HG02588 (cell line): ENCODE results near the gene NFYC.

Experiments used
- ATAC-seq: cut with Tn5 transposase; IDR thresholded peaks from one replicate; pipeline ENCODE4 v1.9.1; 2021; ENCODE audit warnings: mild to moderate bottlenecking, moderate library complexity; ENCODE audit not compliant: unreplicated experiment

The NFYC gene

DNA sequence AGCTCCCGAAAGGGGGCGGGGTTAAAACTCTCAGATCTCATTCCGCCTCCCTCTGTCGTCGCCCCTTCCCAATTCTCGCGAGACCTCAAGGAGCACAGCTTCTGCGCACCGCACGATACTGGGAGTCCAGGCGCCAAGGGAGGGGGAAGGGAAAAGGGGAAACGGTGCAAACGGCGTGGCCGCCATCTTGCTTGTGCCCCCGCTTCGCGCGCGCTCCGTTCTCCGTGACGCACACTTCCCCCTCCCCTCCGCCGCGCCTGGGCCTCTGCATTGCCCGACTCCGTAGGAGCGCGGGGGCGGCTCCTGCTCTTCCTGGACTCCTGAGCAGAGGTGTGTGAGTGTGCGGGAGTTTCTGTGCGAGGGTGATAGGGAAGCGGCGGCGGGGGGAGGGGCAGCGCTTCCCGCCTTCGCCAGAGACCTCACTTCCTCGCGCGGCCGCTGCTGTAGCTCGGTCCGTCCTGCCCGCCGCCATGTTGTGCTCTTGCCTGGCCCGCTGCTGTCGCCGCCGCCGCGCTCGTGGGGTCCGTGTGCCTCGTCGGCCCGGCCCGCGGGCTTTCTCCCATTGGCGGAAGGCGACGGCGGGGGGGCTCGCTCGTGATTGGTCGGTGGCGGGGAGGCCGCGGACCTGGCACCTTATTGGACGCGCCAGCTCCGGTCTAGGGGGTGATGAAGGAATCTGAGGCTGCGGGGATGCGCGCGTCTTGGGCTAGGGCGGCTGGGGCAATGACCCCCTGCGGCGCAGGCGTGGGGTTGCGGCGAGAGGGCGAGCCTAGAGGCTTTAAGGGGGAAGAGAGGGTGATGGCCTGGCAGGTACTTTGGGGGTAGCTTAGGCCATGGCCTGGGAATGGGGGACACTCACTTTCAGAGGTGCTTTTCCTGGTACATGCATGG, at the start of gene NFYC:
Gene NFYC (plus strand): TSS at position 167 of the 891 bp plus-strand sequence. CDS start 47,140 bp downstream, outside the sequence.
- ATAC-seq = peak; percentile 73

DNA sequence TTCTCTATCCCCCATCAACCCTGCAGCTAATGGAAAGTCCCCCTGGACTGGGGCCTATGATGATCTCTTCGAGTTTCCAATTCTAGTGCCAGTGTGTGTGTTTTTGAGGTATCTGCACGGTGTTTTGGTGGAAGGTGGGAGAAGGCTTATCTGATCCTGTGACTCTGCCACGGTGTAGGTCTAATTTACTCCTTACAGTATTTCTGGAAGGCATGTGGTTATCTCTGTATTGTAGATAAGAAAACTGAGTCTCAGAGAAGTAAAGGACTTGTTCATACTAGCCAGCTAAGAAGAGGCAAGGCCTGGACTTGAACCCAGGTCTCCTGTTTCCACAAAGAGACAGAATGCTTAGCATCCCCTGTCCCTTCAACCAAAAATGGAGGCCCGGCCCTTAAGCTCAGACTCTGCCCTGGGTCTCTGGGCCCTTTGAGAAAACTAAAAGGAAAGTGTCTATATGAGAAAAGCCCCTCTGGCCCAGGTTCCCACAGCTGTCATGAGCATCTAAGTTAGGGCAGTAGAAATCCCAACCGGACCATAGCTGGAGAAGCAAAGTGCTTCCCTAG, 46.3 kb upstream of the NFYC start:
- no peak for ATAC-seq

DNA sequence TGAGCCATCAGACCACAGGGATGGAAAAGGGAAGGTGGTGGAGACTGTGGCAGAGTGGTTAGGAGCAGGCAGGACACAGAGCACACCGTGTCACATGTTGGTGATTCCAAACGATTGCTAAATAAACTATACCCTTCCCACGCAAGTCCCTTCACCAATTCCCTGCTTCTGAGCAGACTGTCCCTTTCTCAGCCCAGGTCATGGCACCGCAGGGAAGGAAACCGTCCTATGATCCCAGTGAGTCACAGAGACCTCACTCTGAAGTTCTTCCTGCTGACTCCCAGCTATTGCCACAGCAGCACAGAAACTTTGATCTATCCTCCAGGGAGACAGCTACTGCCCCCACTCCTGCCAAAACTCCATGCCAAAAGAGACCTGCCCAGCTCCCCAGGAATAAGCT, 45.2 kb upstream of the NFYC start:
- no peak for ATAC-seq

DNA sequence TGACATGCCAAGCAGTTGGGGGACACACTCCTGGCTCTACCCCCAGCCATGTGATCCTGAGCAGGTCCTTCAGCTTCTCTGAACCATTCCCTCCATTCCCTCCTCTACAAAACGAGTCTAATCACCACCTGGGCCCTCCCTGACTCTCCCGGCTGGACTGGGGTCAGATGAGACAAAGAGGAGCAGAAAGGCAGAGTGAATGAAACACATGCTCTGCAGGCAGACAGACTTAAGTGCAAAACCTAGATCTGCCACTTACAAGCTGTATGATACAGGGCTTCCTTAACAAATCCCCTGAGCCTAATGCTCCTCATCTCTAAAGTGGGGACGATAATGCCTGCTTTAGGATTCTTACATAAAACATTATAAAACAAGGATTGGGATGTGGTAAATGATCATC, 43.3 kb upstream of the NFYC start:
- no peak for ATAC-seq

DNA sequence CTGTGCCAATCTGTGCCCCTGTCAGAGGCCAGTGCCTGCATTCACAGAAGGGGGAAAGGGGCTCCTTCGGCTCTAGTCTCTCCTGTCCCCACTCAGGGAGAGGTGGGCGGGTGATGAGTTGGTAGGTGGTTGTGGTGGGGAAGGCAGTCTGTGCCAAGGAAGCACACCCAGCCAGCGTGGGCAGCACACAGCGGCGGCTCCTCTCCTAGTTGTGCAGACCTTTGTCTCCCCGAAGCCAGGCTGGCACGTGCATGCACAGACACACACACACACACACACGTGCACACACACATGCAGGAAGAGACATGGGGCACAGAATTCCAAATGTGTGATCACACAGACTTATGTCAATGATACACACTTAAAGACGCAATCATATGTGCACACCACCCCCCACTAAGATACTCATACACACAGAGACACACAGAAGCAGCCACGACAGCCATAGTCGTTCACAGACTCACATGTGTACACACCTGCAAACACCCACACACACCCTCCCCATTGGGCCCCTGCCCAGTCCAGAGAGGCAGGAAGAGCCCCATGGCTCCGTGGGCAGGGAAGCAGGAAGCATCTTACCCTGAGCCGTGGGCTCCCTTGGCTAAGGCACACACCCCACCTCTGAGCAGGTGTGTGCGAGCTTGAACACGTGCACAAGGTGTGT, 42.4 kb upstream of the NFYC start:
- no peak for ATAC-seq

DNA sequence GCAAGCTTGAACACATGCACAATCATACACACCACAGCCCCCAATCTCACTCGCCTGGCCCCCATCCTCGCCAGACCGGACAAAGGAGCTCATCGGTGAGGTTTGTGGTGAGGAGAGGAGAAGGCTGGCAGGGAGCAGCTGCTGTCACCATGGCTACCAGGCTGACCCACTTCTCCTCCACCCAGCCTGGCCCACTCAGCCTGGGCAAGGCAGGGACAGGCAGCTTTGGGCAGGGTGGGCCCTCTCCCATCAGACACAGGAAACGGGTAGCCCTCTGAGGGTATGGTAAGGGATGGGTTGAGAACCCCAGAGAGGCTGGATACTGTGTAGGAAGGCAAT, 41.9 kb upstream of the NFYC start:
- no peak for ATAC-seq

DNA sequence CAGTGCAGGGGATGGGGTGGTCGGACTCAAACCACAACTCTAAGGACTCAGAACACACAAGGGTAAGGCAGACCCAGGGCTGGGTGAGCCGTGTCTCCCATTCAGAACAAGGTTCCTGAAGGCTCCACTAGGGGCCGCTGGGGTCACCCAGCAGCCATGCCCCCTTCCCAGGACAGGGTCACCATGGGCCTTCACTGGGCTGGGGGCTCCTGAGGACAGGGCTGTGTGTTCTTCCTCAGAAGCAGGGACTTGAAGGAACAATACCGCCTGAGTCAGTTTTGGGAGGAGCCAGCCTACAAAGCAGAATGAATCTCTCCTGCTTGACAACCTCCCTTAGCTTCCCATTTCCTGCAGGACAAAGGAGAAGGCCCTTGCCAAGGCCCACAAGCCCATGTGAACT, 41.4 kb upstream of the NFYC start:
- ATAC-seq = no peak

DNA sequence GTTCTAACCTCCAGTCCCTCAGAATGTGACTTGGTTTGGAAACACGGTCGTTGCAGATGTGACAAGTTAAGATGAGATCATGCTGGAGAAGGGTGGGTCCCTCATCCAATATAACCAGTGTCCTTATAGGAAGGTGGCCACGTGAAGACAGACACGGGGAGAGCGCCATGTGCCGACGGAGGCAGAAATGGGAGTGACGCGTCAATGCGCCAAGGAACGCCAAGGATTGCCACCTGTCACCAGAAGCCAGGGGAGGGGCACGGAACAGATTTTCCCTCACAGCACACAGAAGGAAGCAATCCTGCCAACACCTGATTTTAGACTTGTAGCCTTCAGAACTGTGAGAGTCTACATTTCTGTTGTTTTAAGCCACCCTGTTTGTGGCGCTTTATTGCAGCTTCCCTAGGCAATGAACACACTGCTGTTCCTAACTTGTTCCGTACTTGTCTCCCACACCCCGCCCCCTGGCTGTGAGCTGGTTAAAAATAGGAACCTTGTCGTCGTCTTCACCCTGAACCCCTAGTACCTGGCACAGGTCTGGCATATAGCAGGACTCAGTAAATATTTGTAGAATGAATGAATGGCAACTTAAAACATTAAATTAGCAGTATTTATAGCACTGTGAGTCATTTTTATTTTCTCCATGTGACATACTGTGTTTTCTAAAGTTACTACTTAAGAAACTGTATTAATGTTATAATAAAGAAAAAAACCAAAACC, 40.2 kb upstream of the NFYC start:
- ATAC-seq = no peak

DNA sequence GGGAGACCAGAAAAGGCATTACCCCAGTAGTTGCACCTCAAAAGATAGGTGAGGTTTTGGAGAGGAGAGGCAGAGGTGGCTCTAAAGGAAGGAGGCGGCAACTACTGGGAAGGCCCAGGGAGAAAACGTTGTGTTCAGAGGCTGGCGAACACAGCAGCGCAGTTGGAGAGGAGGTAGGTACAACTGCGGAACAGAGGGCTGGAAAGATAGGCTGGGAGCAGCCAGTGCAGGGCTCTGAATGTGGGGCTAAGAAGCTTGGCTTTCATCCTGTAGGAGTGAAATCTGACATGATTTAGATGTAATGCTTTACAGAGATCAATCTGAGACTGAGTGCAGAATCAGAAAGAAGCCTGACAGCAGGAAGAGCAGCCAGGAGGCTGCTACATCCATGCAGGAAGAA, 39.0 kb upstream of the NFYC start:
- ATAC-seq = no peak

DNA sequence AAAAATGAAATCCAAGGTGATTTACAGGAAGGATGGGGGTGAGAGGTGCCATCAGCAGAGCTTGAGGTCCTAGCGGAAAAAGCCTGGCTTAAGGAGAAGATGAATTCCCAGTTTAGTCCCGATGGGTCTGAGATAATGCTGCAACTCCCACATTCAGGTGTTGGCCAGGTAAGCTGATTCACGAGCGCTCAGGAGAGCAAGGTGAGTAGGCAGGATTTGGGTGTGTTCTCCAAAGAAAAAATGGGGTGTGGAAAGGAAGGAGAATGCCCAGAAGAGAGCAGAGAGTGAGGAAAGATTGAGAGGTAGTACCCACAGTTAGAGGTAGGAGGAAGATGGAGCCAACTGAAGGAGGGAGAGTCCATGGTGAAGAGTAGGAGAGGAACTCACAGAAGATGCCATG, 38.5 kb upstream of the NFYC start:
- no peak for ATAC-seq

DNA sequence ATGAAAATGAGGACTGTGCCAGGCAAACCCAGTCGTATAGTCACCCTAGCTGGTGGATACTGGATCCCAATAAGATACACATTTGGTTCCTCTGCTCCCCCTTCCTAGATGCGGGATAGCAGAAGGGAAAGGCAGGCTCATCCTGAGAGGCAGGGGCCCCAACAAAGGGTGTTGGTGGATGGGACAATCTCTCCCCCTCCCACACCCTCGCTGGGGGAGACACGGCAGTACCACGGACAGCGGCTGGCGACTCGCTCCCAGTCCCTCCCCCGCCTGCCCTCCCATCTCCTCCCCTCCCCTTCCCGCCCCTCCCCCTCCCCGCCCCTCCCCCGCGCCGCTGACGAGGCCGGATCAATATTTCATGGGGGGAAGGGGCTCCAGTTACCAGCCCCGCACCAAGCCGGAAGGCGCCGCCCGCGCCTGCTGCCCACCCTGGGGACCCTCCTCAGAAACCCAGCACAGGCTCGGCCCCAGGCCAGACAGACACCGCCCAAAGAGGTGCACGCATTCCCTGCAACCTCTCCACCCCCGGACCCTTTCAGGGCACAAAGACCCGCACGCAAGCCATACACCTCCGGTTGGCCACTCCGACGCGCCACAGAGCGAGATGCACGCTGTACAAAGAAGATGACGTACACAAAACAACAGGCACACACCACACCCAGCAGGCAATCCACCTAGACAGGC, 37.5 kb upstream of the NFYC start:
- ATAC-seq = no peak

DNA sequence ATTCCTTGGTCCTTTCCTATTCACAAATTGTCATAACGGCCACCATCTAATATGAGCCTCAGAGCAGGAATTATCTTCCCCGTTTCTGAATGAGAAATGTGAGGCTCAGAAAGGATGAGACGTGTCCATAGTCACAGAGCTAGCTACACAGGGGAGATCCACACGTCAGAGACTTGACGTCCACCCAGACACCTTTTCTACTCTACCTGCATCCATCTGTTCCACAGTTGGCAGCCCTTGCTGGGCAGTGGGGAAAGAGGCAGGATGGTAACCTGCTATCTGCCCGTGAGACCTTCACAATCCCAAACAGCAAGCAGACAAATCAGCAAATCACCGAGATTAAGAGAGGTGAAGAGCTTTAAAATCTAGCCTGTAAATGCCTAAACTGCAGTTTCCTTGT, 34.5 kb upstream of the NFYC start:
- no peak for ATAC-seq

DNA sequence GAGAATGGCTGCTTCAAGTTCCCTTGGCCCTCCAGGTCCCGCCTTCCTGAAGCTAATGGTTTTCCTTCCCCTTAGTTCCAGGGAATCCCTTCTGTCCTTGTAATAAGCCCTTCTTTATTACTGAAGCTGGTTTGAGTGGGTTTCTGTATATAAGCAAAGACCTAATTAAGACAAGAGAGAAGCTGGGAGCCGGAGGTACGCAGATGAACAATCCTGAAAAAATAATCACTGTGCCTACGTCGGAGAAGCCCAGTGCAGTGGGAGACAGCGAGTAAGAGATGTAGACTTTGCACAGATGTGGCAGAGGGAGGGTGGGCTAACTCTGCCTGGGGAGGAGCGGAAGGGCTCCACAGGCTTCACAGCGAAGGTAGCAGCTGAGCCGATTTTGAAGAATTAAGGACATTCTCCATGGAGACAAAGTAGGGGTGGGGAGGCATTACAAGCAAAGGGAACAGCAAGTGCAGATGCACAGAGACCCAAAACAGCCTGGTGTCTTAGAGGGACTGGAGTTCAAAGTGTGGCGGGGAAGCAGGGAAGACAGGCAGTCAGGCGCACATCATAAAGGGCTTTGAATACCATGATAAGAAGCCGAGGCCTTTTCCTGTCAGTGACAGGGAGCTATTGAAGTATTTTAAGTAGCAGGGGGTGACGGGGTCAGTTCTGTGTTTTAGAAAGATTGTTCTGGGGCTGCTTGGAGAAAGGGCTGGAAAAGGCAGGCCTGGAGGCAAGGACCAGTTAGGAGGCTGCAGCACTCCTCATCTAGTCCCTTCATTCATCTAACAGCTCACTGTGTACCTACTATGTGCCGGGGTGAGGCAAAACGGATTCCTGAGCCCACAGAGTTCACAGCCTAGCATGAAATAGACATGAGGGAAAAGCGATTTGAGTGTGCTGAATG, 32.5 kb upstream of the NFYC start:
- no peak for ATAC-seq

DNA sequence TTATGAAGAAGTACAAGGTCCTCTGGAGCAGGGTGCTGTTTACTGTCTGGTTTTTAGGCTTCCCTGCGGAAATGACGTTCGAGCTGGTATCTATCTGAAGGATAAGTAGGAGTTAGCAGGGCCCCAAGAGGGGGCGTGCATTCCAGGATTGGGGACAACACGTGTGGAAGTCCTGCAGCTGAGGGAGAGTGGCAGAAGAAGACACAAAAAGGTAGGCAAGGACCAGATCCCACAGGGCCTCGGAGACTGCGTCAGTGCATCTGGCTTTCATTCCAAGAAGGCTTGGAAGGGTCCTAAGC, 31.9 kb upstream of the NFYC start:
- no peak for ATAC-seq

DNA sequence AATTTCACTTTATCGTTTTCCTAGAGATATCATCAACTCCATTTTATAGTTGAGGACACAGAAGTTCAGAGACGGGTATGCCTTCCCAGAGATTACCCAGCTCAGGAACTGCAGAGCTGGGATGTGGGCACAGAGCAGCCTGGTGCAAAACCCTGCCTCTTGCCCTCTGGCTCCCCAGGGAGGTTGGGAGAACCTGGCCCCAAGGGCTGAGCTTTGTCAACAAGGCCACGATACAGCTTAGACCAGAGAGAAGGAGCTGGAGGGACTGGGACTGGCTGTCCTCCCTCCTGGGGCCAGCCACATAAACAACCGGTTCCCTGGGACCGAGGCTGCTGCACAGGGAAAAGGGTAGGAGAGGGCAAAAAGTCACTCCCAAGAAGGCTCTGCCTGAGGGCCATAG, 29.8 kb upstream of the NFYC start:
- ATAC-seq = no peak

DNA sequence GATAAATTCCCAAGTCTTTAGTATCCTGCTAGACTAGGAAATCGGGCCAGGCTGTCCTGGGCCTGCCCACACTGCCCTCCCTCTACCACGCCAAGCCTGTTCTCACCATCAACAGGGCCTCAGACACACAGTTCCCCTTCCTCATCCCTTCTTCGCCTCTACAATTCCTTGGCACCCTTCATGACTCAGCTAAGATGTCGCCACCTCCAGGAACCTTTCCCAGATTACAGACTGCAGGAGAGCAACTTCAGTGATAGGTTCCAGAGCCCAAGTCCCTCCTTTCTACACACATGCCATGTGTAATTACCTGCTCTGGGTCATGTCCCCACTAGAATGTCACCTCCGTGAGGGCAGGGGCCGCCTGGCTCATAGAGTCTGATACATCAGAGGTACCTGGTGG, 29.4 kb upstream of the NFYC start:
- no peak for ATAC-seq

DNA sequence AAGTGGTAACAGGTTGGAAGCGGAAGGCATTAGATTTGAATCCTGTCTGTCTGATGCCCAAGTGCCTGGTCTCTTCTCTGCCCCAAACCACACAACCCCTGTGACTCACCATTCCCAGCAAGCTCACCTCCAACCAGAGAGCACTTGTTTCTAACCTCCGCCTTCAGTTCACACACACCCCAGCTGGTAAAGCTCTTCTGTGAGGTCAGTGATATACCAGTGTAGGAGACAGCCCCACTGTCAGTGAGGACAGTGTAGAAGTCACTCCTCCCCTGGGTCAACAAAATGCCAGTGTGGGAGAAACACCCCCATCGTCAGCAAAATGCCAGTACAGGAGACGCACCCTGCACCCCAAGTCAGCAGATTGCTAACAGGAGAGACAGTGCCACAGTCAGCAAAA, 28.6 kb upstream of the NFYC start:
- no peak for ATAC-seq

DNA sequence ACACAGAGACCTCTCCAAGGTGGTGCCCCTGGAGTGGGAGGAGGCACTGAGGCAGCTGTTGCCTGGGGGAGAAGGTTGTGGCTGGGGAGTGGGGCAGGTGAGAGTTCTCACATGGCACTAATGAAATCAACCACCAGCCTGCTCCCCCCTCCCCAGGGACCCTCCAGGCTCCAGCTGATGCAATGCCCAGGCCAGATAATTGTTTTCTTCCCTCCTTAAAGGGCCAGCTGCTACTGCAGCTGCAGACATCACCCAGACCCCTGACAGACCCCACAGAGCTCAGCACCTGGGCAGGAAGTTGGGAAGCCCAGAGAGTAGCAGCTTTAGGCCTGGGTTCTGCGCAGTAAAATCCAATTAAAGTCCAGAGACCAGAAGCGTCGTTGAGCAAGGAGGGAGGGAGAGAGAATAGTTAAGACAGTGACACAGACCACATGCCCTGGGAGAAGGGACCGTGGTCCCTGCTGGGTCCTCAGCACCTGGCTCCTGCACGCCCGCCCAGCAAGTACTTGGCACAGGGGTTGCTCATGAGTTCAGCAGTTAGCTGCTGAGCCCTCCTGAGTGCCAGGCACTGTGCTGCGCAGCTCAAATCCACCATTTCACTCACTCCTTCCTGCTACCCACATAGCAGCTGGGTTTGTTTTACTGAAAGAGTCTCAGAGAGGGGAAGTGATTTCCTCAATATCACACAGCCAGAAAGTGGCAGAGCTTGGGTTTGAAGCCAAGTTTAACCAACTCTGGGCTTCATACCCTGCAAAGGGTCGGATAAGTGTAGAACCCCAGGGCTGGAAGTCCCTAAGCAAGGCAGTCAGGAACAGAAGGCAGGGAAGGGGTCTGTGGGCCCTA, 28.0 kb upstream of the NFYC start:
- no peak for ATAC-seq

DNA sequence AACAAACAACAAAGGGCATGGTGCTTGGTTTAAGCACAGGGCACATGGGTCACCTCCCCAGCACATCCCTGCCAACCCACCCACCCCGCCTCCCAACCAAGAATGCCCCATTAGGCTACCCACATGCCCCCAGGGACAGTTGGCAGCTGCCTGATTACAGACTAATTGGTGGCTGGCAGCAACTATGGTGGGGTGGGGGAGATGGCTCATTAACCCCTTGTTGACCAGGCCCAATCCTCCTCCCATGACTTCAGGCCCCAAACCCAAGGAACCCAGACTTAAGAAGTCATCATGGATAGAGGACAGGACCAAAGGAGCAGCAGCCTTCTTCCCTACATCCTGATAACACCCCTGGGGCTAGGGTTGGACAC, 27.4 kb upstream of the NFYC start:
- no peak for ATAC-seq
